DMS114 treated with DMSO at 0.1 percent for 48 hours (cell line): Measurements from ENCODE around the gene STUB1.

Source experiments
- DNase-seq: peaks from one replicate; lab custom pipeline; 2025; ENCODE audit not compliant: unreplicated experiment; lab: John Stamatoyannopoulos, UW

STUB1 gene

GRCh38 chr16:693766-694165, 13.6 kb downstream of the STUB1 start:
- DNase-seq: no peak

- DNase-seq: no peak
Observed at GRCh38 chr16:694187-694862, 14.1 kb downstream of the STUB1 start.

GRCh38 chr16:694863-695354, 14.7 kb downstream of the STUB1 start:
- DNase-seq: no peak

GRCh38 chr16:695355-696089, 15.3 kb downstream of the STUB1 start:
- DNase-seq: no peak

- no peak for DNase-seq
Observed at GRCh38 chr16:698911-699671, 18.9 kb downstream of the STUB1 start.

GRCh38 chr16:700684-701584, 20.7 kb downstream of the STUB1 start:
- DNase-seq: no peak

GRCh38 chr16:702341-702740, 22.1 kb downstream of the STUB1 start:
- no peak for DNase-seq

- DNase-seq: no peak
Observed at GRCh38 chr16:703406-703805, 23.2 kb downstream of the STUB1 start.

GRCh38 chr16:704047-704446, 23.8 kb downstream of the STUB1 start:
- no peak for DNase-seq

- no peak for DNase-seq
Observed at GRCh38 chr16:704552-705380, 24.6 kb downstream of the STUB1 start.

- no peak for DNase-seq
Observed at GRCh38 chr16:705431-706188, 25.4 kb downstream of the STUB1 start, which contains the start of gene FBXL16. TSS of gene FBXL16 (minus strand) at chr16:705801. CDS start at chr16:697405, 8,396 bp downstream.

GRCh38 chr16:706189-707061, 26.2 kb downstream of the STUB1 start:
- DNase-seq: no peak

GRCh38 chr16:707062-707538, 26.9 kb downstream of the STUB1 start:
- DNase-seq: no peak

- DNase-seq: no peak
Observed at GRCh38 chr16:708019-708418, 27.8 kb downstream of the STUB1 start.

GRCh38 chr16:708959-709358, 28.7 kb downstream of the STUB1 start:
- no peak for DNase-seq

- no peak for DNase-seq
Observed at GRCh38 chr16:709566-710499, 29.6 kb downstream of the STUB1 start.
